ENCODE measurements around the gene FBXW7.

DNA sequence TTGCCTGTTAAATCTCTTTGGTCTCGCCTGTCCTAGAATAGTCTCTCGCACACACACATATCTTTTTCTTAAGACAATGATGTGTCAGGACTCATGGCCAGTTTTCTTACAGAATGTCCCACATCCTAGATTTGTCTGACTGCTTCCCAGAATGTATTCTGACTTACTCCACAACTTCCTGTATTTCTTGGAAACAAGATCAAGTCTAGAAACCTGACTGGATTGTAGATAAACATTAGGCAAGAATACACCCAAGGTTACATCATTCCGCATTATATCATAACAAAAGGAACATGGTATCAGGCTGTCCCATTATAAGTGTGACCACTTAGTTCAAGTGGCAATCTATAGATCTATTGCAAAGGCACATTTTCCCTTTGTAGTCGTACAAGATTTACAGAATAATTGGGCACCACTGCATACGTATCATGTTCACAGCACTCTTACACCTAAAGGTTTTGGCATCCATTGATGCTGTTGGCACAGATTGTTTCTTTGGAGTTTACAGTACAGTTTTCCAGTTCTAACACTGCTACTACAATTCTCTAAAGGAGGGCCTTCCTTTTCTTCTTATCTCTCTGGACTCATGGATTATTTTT is 56.4 kb downstream of the FBXW7 start:
- TF ChIP-seq, protein P1, sequence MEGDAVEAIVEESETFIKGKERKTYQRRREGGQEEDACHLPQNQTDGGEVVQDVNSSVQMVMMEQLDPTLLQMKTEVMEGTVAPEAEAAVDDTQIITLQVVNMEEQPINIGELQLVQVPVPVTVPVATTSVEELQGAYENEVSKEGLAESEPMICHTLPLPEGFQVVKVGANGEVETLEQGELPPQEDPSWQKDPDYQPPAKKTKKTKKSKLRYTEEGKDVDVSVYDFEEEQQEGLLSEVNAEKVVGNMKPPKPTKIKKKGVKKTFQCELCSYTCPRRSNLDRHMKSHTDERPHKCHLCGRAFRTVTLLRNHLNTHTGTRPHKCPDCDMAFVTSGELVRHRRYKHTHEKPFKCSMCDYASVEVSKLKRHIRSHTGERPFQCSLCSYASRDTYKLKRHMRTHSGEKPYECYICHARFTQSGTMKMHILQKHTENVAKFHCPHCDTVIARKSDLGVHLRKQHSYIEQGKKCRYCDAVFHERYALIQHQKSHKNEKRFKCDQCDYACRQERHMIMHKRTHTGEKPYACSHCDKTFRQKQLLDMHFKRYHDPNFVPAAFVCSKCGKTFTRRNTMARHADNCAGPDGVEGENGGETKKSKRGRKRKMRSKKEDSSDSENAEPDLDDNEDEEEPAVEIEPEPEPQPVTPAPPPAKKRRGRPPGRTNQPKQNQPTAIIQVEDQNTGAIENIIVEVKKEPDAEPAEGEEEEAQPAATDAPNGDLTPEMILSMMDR (conservative IDR thresholded peaks at IDR 0.05 in 1 of 2, IDR thresholded peaks at IDR 0.05 in 1 of 2; ENCODE audit: extremely low read depth in 1 of 2, insufficient read depth in 1 of 2, low read depth in 1 of 2, low read length in 2 of 2): no peak
- no peak for TF ChIP-seq EZH2 (IDR thresholded peaks at IDR 0.05; ENCODE audit: borderline replicate concordance, low read length)
